Measurements from ENCODE around the gene PIF1.
"Not testable (repeated sequence)": the region's sequence is repeated elsewhere in the genome, so short reads cannot be mapped to it uniquely, and the experiment has no call there.

PIF1 gene

GRCh38 chr15:64836023-64836536 lies 10.6 kb upstream of the PIF1 start:
- no peak for FAIRE-seq
- TF ChIP-seq, protein P1, sequence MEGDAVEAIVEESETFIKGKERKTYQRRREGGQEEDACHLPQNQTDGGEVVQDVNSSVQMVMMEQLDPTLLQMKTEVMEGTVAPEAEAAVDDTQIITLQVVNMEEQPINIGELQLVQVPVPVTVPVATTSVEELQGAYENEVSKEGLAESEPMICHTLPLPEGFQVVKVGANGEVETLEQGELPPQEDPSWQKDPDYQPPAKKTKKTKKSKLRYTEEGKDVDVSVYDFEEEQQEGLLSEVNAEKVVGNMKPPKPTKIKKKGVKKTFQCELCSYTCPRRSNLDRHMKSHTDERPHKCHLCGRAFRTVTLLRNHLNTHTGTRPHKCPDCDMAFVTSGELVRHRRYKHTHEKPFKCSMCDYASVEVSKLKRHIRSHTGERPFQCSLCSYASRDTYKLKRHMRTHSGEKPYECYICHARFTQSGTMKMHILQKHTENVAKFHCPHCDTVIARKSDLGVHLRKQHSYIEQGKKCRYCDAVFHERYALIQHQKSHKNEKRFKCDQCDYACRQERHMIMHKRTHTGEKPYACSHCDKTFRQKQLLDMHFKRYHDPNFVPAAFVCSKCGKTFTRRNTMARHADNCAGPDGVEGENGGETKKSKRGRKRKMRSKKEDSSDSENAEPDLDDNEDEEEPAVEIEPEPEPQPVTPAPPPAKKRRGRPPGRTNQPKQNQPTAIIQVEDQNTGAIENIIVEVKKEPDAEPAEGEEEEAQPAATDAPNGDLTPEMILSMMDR (IDR thresholded peaks at IDR 0.05; ENCODE audit: insufficient read depth, missing control alignments), result no peak

DNA sequence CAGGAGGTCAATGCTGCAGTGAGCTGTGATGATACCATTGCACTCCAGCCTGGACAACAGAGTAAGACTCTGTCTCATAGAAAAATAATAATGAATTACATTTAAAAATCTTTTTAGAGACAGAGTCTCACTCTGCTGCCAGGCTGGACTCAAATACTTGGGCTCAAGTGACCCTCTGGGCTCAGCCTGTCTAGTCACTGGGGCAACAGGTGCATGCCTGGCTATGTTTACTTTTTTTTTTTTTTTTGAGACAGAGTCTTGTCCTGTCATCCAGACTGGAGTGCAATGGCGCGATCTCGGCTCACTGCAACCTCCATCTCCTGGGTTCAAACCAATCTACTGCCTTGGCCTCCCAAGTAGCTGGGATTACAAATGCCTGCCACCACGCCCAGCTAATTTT lies 8.2 kb upstream of the PIF1 start:
- FAIRE-seq (no peak), DNase-seq (ENCODE audit: insufficient read length, low spot score) (no peak)
- TF ChIP-seq, protein P1 (IDR thresholded peaks at IDR 0.05; ENCODE audit: insufficient read depth, missing control alignments), result no peak

More at GRCh38 chr15:64836023-64836536, 10.6 kb upstream of the PIF1 start:
- DNase-seq (ENCODE audit: insufficient read length, low spot score), result no peak

DNA sequence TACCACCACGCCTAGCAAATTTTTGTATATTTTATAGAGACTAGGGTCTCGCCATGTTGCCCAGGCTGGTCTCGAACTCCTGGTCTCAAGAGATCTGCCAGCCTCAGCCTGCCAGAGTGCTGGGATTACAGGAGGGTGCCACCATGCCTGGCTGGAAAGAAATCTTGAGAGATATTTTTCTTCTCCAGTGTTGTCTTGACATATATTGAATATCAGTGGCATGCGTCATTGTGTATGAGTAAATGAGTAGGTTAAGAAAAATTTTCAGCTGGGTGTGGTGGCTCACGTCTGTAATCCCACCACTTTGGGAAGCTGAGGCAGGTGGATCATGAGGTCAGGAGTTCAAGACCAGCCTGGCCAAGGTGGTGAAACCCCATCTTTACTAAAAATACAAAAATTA lies 3.5 kb upstream of the PIF1 start:
- TF ChIP-seq, protein P1 (IDR thresholded peaks at IDR 0.05; ENCODE audit: insufficient read depth, missing control alignments), result no peak
- FAIRE-seq, result no peak
- no peak for DNase-seq (ENCODE audit: insufficient read length, low spot score)

- FAIRE-seq (no peak), DNase-seq (ENCODE audit: insufficient read length, low spot score) (no peak)
- TF ChIP-seq, protein P1 (IDR thresholded peaks at IDR 0.05; ENCODE audit: insufficient read depth, missing control alignments), result no peak
Observed at GRCh38 chr15:64824929-64825430, 467 bp downstream of the PIF1 start.

- DNase-seq (ENCODE audit: insufficient read length, low spot score) (no peak), FAIRE-seq (no peak)
- TF ChIP-seq, protein P1 (IDR thresholded peaks at IDR 0.05; ENCODE audit: insufficient read depth, missing control alignments), result no peak
Observed at GRCh38 chr15:64816452-64816851, 9.0 kb downstream of the PIF1 start.

DNA sequence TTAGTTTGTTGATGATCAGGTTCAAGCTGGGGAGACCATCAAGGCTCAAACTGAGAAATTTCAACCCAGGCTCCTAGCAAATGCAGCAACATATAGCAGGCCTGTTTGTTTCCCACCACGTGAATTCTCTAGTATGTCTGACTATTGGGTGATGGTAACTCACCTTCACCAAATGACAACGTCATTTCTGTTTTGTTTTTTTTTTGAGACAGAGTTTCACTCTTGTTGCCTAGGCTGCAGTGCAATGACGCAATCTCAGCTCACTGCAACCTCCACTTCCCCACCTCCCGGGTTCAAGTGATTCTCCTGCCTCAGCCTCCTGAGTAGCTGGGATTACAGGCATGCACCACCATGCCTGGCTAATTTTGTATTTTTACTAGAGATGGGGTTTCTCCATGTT lies 10.5 kb downstream of the PIF1 start:
- not testable (repeated sequence) for DNase-seq (ENCODE audit: insufficient read length, low spot score); FAIRE-seq

DNA sequence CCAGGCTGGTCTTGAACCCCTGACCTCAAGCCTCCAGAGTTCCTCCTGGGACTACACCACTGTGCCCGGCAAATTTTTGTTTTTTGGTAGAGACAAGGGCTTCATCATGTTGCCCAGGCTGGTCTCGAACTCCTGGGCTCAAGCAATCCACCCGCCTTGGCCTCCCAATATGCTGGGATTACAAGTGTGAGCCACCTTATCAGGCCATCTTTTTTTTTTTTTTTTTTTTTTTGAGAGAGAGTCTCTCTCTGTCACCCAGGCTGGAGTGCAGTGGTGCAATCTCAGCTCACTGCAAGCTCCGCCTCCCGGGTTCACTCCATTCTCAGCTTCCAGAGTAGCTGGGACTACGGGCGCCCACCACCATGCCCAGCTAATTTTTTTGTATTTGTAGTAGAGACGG lies 11.2 kb downstream of the PIF1 start:
- DNase-seq (ENCODE audit: insufficient read length, low spot score); FAIRE-seq: not testable (repeated sequence)

DNA sequence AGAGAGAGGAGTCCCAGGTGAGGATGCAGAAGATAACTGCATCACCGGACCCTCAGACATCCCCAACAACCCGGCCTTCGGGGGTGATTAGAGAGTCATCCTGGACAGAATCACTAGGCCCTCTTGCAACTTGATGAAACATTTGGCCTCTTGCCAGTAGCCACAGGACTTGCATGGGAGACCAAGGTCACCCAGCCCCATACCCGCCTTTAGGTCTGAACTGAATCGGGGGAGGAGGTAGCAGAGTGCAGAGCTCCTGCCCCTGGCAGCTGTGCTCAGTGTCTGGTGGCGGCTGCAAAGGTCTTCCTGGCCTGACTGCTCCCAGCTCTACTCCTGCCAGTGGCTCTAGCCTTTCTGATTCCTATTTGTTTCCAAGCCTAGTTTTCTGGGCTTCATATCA lies 12.4 kb downstream of the PIF1 start:
- DNase-seq (ENCODE audit: insufficient read length, low spot score), result no peak
- TF ChIP-seq, protein P1 (IDR thresholded peaks at IDR 0.05; ENCODE audit: insufficient read depth, missing control alignments), result no peak
- no peak for FAIRE-seq
